ENCODE data around the gene ZSCAN29. TPM values are rescaled to one million over a fixed set of nuclear protein-coding genes. Genes with fewer than 3 reads are reported as not detected.

ZSCAN29 gene
- total RNA-seq, 1 experiment from 2014 or later = 15.9 TPM

DNA sequence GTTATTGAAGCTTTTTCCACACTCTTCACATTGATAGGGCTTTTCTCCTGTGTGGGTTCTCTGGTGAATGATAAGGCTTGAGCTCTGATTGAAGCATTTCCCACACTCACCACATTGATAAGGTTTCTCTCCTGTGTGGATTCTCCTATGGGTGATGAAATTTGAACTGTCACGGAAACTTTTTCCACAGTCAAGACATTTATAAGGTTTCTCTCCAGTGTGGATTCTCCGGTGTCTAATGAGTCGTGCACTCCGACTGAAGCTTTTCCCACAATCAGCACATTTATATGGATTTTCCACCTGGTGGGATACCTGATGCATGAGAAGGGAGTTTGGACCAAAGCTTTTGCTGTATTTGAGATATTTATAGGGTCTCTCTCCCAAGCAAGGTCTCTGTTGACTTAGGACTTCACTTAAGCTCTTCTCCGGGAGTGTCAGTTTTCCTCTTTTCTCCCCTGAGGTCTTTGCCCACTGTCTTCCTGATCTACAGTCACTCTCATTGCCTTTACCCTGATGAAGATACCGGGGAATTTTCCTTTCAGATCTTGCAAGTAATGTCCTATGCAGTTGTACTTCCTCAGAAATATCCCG is 9.4 kb downstream of the ZSCAN29 start:
- DNase-seq (ENCODE audit: low read depth) = peak; percentile 16
- in situ Hi-C loops (cut with HindIII; ENCODE audit: low pct_unique_long_range_greater_than_20kb, low sequenced_read_pairs) = no loop called here

DNA sequence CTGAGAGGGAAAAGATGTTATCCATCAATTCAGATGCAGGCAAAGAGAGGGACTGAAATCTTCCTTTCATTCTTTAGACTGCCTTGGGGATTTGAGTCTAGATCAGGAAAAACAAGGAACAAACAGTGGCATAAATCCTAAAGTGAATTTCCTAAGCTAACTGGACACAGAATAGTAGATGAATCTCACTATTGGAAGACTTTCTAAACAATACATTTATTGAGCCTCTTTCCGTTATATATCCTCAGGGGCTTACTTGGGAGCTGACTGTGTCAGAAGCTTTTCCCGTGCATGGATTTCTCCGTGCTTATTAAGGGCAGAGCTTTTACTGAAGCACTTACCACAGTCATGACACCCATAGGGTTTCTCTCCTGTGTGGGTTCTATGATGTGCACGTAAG is 10.0 kb downstream of the ZSCAN29 start:
- in situ Hi-C loops (cut with HindIII; ENCODE audit: low pct_unique_long_range_greater_than_20kb, low sequenced_read_pairs) = no loop called here
- DNase-seq (ENCODE audit: low read depth) = no peak

DNA sequence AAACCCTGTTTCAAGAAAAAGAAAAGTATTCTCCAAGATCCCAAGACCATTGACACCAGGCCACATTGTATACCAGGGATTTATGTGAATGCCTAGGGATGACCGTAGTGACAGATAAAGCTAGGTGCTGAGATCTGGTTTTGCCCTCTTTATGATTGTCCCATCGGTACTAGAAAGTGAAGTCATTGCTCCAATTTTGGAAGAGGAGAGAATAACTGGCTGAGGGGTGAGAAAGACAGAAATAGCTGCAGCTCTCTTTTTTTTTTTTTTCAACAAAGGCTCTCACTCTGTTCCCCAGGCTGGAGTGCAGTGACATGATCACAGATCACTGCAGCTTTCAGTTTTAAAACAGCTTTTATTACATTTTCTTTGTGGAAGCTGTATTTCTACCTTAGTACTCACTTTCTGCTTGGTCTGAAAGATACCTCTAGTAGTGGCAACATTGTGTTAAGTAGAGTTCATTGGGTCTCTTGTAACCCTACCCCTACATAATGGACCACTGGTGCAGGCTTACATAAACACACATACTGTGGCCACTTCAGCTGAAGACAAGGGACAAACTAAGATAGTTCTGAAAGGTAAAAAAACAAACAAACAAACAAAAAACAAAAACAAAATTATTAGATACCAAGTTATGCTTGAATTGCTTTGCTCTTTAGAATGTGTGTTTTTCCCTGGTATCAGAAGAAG is 18.0 kb downstream of the ZSCAN29 start:
- no peak for DNase-seq (ENCODE audit: low read depth)
- in situ Hi-C loops (cut with HindIII; ENCODE audit: low pct_unique_long_range_greater_than_20kb, low sequenced_read_pairs) = no loop called here

DNA sequence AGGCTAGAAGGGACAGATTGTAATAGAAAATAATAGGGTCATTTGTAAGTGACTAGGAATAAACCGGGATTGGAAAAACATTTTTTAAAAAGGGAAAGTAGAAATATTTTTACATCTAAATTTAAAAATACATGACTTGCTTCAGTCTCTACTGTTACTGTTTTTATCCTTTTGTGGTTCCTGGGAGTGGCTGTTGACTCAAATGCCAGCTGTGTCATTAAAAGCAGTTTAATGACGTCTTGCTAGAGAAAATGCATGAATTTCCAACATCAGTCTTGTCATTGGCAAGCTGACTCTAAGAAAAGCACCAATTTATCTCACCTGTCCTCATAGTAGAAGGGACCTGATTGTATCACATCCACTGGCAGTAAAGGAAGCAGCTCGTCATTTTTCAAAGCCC is 23.7 kb downstream of the ZSCAN29 start:
- in situ Hi-C loops (cut with HindIII; ENCODE audit: low pct_unique_long_range_greater_than_20kb, low sequenced_read_pairs) = no loop called here
- DNase-seq (ENCODE audit: low read depth) = no peak

DNA sequence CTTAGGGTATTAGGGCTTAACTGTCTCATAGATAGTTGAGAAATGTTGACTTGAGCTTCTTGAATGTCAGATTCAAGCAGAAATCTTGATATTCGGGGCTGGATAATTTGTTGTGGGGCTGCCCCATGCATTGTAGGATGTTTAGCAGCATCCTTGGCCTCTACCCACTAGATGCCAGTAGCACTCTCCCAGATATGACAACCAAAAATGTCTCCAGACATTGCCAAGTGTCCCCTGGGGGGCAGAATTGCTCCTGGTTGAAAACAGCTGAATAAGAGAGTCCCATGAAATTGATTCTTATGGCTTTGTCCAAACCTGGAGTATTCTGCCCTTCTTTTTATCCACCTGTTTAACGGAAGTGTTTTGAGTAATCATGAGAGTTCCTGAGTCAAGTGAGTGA is 24.5 kb downstream of the ZSCAN29 start:
- DNase-seq (ENCODE audit: low read depth) = no peak
- in situ Hi-C loops (cut with HindIII; ENCODE audit: low pct_unique_long_range_greater_than_20kb, low sequenced_read_pairs) = no loop called here

DNA sequence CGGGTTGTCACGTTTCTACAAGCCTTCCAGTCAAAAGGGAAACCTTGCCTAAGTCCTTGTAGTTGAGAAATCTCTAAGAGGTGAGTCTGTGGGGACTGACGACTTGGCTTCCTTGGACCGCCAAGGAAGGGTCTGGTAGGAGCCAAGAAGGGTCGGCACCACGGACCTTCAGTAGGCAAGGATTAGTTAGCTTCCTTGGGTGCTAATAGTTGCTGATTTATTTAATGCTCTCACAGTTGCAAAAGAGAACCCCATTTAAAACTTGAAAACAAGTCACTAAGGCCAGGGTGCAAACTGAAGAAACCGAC is 40.1 kb downstream of the ZSCAN29 start:
- in situ Hi-C loops (cut with HindIII; ENCODE audit: low pct_unique_long_range_greater_than_20kb, low sequenced_read_pairs) = no loop called here
- no peak for DNase-seq (ENCODE audit: low read depth)

DNA sequence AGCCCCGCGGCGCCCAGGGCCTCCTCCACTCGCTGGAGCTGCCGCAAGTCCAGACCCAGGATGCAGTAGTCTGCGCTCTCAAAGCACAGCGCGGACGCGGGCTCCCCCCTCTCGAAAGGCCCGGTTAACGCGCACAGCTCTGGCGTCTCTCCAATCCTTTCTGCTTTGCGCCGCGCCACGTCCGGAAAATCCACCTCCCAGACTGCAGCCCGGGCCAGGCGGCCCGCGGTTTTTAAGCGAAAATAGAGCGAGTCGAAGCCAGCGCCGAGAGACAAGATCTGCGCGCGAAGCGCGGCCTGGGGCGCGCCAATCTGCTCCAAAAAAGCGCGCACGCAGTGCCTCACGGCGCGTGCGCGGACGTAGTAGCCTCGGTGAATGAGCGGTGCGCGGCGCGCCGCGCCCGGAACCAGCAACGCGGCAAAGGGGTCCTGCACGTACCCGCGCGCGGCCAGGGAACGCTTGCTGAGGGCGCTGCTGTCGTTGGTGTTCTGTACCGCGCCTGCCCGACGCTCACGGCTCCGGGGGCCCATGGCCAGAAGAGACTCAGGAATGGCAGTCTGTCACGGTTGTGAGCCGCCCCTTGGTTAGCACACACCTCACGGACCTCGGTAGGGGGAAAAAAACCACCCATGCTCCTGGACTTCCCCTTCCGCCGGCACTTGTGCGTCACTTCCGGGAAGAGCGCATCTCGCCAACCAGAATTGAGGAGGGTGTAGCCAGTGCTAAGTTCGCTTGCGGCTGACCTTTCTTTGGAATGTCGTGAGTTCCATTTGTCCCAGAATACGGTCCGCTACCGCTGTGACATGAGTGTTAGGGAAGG is 40.7 kb downstream of the ZSCAN29 start, which contains the start of gene LCMT2:
Gene LCMT2, minus strand, starts transcription at position 614 of the 820 bp plus-strand sequence. Its CDS starts 84 bp downstream, at position 530.
- in situ Hi-C loops (cut with HindIII; ENCODE audit: low pct_unique_long_range_greater_than_20kb, low sequenced_read_pairs) = no loop called here

DNA sequence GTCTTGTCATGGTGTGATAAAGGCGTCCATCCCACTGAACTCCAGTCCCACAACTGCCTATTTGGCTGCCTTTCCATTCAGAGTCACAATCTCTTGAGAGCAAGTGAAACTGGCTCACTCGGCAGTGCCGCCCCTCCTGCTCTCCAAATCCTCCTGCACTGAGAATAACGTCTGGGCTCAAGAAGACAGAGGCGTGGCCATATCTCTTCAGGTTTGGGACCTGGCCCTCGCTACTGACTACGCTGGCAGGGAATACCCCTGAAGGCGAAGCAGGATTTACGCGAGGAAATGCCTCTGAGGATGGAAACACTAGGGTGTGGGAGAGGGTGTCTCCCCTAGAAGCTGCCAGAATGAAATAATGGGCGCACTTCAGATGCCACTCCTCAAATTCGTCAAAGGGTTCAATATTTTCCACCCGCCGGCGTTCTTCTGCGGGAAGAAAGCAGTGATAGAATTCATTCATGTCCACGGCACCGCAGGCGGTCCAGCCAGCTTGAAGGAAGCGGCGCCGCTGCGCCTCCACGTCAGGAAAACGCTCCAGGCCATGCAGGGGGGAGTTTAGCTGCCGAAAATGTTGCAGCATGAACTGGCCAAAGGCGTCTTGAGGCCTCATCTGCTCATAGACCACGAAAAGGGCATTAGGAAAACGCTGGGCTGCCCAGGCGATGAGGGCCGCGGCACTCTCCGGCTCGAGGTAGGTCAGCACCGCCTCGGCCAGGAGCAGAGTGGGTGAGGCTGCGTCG is 41.5 kb downstream of the ZSCAN29 start:
- in situ Hi-C loops (cut with HindIII; ENCODE audit: low pct_unique_long_range_greater_than_20kb, low sequenced_read_pairs) = no loop called here
- DNase-seq (ENCODE audit: low read depth) = no peak

More for the DNA sequence above, 40.7 kb downstream of the ZSCAN29 start, which contains the start of gene LCMT2:
- DNase-seq (ENCODE audit: low read depth) = peak; percentile 94

DNA sequence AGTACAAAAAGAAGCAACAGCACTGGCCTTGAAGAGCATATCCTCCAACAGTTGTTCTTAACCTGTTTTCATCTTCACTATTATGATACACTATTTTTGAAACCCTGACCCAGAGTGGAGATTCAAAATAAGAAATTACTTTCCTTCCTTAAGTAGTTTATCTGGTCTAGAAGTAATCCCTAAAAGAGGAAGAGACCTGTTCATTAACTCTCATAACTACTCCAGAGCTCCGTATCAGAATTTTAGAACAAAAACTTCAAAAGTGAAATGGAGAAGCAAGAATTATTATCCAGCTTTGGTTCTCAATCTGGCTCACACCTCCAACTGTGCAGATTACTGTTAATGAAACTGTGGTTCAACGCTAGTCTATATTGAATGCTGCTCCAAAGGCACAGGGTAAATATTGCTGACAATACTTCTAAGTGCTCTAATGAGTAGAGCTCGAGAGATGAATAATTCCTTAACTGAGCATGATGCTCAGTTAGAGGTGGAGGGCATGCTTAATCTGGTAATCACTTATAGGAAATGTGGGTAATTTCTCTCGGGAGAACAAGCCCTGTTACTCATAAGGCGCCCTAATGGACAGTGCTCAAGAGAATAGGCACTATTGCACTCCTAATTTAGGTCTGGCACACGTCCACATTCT is 45.7 kb downstream of the ZSCAN29 start:
- in situ Hi-C loops (cut with HindIII; ENCODE audit: low pct_unique_long_range_greater_than_20kb, low sequenced_read_pairs) = no loop called here
- DNase-seq (ENCODE audit: low read depth) = no peak

DNA sequence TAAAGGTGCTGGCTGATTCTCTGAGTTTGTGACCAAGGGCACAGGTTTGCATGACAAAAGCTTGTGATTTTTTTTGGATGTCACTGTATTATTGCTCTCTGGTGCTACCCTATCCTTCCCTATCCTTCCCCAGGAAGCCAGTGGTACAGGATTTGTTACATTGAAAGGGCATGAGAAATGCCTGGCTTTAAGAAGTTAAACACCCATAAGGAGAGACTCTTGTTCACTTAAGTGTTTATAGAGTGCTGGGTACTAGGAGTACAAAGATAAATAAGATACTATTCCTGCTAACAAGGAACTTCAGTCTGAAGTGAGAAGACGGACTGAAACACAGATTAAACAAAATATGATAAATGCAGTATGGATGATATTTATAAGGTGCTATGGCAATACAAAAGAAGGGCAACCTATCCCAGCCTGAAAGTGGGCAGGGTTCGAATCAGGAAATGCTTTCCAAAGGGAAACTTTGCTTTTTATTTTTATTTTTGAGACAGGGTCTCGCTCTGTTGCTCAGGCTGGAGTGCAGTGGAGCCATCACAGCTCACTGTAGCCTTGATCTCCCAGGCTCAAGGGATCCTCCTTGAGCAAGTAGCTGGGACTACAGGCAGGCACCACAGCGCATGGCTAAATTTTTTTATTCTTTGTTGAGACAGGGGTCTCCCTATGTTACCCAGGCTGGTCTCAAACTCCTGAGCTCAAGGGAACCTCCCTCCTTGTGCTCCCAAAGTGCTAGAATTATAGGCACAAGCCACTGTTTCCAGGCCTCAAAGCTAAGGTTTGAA is 51.7 kb downstream of the ZSCAN29 start:
- in situ Hi-C loops (cut with HindIII; ENCODE audit: low pct_unique_long_range_greater_than_20kb, low sequenced_read_pairs) = no loop called here
- no peak for DNase-seq (ENCODE audit: low read depth)

DNA sequence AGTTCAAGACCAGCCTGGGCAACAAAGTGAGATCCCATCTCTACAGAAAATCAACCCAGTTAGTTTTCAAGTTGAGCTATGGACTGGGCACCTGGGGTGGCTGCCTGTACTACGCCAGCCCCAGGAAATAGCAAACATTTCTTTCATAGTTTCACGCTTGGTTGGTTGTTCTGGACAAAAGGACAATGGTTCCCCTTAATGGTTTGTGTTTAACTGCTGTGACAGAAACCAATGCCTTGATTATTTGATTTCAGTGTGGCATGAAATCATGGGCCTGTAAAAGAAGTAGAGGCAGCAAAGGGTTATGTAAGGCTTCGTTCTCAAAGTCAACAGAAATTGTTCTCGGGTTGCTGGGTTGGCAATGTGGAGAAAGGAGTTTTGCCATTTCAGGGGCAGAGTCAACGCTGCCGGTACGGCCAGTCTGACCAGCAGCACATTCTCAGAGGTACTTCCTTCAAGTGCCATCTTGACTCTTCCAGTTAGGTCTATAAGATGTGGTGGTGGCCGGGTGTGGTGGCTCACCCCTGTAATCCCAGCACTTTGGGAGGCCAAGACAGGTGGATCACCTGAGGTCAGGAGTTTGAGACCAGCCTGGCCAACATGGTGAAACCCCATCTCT is 53.2 kb downstream of the ZSCAN29 start:
- peak; percentile 76 for DNase-seq (ENCODE audit: low read depth)

DNA sequence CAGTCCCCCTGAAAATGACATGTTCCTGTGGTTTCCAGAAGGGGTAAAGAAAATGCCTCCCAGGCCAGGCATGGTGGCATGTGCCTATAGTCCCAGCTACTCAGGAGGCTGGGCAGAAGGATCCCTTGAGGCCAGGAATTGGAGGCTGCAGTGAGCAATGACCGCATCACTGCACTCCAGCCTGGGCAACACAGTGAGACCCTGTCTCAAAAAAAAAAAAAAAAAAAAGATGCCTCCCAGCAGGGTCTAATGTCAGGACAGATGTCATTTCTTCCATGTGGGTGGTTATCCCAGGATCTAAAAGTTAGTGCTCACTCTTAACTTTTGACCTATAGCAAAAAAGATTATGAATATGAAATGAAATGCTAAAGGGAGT is 53.9 kb downstream of the ZSCAN29 start:
- no peak for DNase-seq (ENCODE audit: low read depth)
- in situ Hi-C loops (cut with HindIII; ENCODE audit: low pct_unique_long_range_greater_than_20kb, low sequenced_read_pairs) = no loop called here

More for the DNA sequence above, 53.2 kb downstream of the ZSCAN29 start:
- in situ Hi-C loops (cut with HindIII; ENCODE audit: low pct_unique_long_range_greater_than_20kb, low sequenced_read_pairs) = no loop called here

DNA sequence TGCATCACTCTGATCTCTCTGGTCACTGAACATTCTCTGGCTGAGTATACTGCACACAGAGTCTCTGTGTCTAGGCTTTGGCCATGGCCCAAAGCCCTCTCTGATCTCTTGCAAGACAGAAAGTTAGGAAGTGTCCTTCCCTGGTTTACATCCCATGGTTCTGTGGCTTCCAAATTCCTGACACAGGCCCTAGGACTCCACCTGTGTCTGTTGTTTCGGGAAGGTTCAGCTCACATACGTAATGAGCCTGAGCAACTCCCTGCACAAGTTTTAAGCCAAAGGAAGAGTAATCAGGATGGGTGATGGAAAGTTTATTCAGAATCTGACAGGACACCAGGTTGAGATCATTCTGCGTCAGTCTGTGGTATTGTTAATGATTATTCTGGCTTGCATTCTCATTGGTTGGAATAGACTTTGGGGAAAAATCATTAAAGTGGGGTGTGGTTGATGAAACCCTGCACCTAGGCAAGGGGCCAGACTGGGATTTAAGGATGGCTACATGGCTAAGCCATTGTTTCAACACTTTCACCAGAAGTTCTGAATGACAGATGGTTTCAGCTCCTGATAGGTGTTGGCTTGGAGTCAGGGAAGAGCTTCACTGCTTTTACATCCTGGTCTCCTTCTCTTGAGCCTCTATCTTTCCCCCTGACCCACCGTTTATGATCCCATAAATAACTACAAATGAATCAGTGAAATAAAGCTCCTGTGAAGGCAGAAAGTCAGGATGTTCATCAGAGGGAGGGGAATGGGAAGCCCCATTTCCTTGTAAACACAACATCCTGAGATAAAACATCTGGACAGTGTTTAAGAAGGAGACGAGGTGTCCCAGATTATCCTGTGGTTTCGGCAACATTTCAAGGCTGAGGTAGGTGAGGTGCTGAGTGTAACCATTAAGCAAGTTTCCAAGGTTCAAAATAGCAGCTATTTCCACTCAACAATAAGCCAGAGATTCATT is 54.5 kb downstream of the ZSCAN29 start:
- in situ Hi-C loops (cut with HindIII; ENCODE audit: low pct_unique_long_range_greater_than_20kb, low sequenced_read_pairs) = no loop called here
- peak; percentile 72 for DNase-seq (ENCODE audit: low read depth)

DNA sequence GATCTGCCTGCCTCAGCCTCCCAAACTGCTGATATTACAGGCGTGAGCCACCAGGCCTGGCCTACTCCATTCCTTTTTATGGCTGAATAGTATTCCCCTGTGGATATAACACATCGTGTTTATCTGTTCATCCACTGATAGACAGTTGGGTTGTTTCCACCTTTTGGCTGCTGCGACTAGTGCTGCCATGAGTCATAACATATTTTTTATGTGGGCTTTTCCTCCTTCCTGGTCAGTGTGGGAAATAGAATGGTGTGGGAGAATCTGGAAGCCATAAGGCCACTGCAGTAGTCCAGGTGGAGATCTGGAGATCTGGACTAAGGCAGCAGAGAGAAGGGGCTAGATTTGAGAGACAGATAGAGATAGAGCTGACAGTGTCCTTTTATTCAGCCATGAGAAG is 56.7 kb downstream of the ZSCAN29 start:
- in situ Hi-C loops (cut with HindIII; ENCODE audit: low pct_unique_long_range_greater_than_20kb, low sequenced_read_pairs) = no loop called here
- DNase-seq (ENCODE audit: low read depth) = peak; percentile 10

DNA sequence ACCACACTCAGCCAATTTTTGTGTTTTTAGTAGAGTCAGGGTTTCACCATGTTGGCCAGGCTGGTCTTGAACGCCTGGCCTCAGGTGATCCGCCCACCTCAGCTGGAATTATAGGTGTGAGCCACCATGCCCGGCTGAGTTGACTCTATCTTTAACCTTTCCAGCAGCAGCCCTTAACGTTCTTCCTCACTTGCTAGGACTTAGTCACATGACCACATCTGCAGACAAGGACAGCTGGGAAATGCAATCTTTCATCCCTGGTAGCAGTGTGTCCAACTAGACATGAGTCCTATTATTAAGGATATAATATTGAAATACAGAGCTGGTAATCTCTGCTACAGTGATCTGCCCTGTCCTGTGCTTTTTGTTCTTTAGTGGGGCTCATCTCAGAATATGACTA is 58.5 kb downstream of the ZSCAN29 start:
- no peak for DNase-seq (ENCODE audit: low read depth)
- in situ Hi-C loops (cut with HindIII; ENCODE audit: low pct_unique_long_range_greater_than_20kb, low sequenced_read_pairs) = no loop called here

Measured in Caki2 (cell line).